ENCODE measurements around the gene VAV1. TPM values are rescaled to one million over a fixed set of nuclear protein-coding genes. Genes with fewer than 3 reads are reported as not detected.

Gene VAV1
- total RNA-seq, 1 donor from 2014 or later = not detected

DNA sequence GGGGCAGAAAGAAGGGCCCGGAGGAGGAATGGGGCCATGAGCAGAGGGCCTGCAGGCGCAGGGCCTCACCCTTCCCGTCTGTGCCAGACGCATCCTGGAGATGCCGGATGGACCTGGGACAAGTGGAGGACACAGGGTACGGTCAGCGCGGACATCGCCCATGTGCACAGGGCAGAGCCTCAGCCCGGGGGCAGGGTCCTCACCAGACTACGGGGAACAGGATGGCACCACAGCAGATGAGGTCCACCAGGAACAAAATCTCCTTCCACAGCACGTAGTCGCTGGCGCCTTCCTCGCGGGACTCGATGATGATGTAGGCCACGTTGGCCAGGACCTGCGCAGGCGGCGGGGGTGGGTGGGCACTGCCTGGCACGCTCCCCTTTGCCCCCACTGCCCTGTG lies 40.7 kb upstream of the VAV1 start:
- Mint-ChIP-seq H3K36me3 (ENCODE audit: insufficient read depth) (peaks cover 10% of the 10 kb centered on the region), H3K9me3 (ENCODE audit: low read depth) (no peaks in the 10 kb centered on the region), H3K4me3 (ENCODE audit: low read depth) (no peak overlapping the region), H3K27ac (no peak overlapping the region), H3K4me1 (ENCODE audit: low read depth) (peaks cover 16% of the 10 kb centered on the region), H3K27me3 (no peaks in the 10 kb centered on the region)
- no peak for DNase-seq (ENCODE audit: low spot score, unreplicated experiment)
- TF ChIP-seq CTCF (IDR thresholded peaks at IDR 0.05; ENCODE audit: unreplicated experiment) = no peak

GRCh38 chr19:6732803-6733337 lies 39.6 kb upstream of the VAV1 start:
- no peak overlapping the region for H3K4me3 Mint-ChIP-seq (ENCODE audit: low read depth)
- no peaks in the 10 kb centered on the region for H3K27me3 Mint-ChIP-seq
- no peak overlapping the region for H3K27ac Mint-ChIP-seq
- TF ChIP-seq CTCF (IDR thresholded peaks at IDR 0.05; ENCODE audit: unreplicated experiment) = no peak
- H3K9me3 Mint-ChIP-seq (ENCODE audit: low read depth) = no peaks in the 10 kb centered on the region
- peaks cover 18% of the 10 kb centered on the region for H3K4me1 Mint-ChIP-seq (ENCODE audit: low read depth)
- H3K36me3 Mint-ChIP-seq (ENCODE audit: insufficient read depth) = peaks cover 10% of the 10 kb centered on the region
- DNase-seq (ENCODE audit: low spot score, unreplicated experiment) = no peak

- no peaks in the 10 kb centered on the region for H3K27me3 Mint-ChIP-seq
- no peak overlapping the region for H3K27ac Mint-ChIP-seq
- peaks cover 21% of the 10 kb centered on the region for H3K4me1 Mint-ChIP-seq (ENCODE audit: low read depth)
- no peak overlapping the region for H3K4me3 Mint-ChIP-seq (ENCODE audit: low read depth)
- peak; percentile 32 for TF ChIP-seq CTCF (IDR thresholded peaks at IDR 0.05; ENCODE audit: unreplicated experiment)
- no peak for DNase-seq (ENCODE audit: low spot score, unreplicated experiment)
- H3K9me3 Mint-ChIP-seq (ENCODE audit: low read depth) = no peaks in the 10 kb centered on the region
- peaks cover 10% of the 10 kb centered on the region for H3K36me3 Mint-ChIP-seq (ENCODE audit: insufficient read depth)
Observed at GRCh38 chr19:6733338-6734095, 39.0 kb upstream of the VAV1 start.

GRCh38 chr19:6734096-6734696 lies 38.3 kb upstream of the VAV1 start:
- no peak for DNase-seq (ENCODE audit: low spot score, unreplicated experiment)
- Mint-ChIP-seq H3K27ac (no peak overlapping the region), H3K4me3 (ENCODE audit: low read depth) (no peak overlapping the region), H3K9me3 (ENCODE audit: low read depth) (no peaks in the 10 kb centered on the region), H3K27me3 (no peaks in the 10 kb centered on the region), H3K36me3 (ENCODE audit: insufficient read depth) (peaks cover 10% of the 10 kb centered on the region), H3K4me1 (ENCODE audit: low read depth) (peaks cover 25% of the 10 kb centered on the region)
- no peak for TF ChIP-seq CTCF (IDR thresholded peaks at IDR 0.05; ENCODE audit: unreplicated experiment)

DNA sequence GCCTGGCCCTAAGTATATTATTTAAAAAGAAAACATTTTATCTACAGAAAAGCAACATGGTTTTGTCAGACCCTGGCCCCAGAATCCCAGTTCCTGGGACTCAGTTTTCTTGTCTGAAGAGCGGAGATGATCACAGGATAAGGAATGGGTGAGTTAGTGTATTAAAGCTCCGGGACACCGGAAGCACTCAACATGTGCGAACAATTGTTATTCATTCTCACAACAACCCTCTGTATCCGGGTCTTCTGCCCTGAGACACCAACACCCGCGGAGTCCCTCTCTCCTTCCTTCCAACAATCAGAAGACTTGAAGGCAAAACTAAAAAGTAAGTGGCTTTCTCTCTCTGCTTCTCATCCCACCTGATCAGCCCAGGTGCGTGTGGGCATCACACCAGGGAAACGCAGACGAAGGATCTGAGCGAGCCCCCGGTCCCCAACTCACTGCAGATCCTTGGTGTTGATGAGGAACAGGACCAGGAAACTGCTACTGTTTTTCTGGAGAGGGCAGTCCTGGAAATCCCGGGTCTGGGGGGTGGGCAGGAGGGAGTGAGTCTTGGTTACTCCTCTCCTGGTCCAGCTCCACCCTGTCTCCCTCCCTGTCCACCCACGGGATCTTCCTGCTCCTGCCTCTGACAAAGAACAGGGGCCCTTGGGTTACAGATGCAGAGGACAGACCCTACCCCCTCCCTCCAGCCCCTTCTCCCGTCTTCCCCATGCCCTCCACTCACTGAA lies 37.2 kb upstream of the VAV1 start:
- Mint-ChIP-seq H3K4me3 (ENCODE audit: low read depth) (peak overlapping the region; percentile 91), H3K27ac (no peak overlapping the region)

More for the DNA sequence above, 37.2 kb upstream of the VAV1 start:
- Mint-ChIP-seq H3K4me1 (ENCODE audit: low read depth) (peaks cover 26% of the 10 kb centered on the region), H3K9me3 (ENCODE audit: low read depth) (no peaks in the 10 kb centered on the region), H3K27me3 (no peaks in the 10 kb centered on the region), H3K36me3 (ENCODE audit: insufficient read depth) (peaks cover 6% of the 10 kb centered on the region)
- DNase-seq (ENCODE audit: low spot score, unreplicated experiment) = no peak
- no peak for TF ChIP-seq CTCF (IDR thresholded peaks at IDR 0.05; ENCODE audit: unreplicated experiment)

Data from progenitor cell of endocrine pancreas (in vitro differentiated cells).